LNCAP (cell line): ENCODE results near the gene PUS3.

Experiments used
- TF ChIP-seq, protein P1 (sequence below): fragments of 450-650 bp; IDR thresholded peaks from 2 replicates; pipeline ENCODE4 v1.5.1; 2017; ENCODE audit warnings: mild to moderate bottlenecking

Gene PUS3

DNA sequence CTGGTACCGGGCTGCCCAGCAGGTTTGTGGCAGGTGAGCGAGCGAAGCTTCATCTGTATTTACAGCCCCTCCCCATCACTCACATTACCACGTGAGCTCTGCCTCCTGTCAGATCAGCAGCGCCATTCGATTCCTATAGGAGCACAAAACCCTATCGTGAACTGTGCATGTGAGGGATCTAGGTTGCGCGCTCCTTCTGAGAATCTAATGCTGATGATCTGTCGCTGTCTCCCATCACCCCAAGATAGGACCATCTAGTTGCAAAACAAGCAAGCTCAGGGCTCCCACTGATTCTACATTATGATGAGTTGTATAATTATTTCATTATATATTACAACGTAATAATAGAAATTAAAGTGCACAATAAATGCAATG, 27.1 kb upstream of the PUS3 start:
- TF ChIP-seq, protein P1, sequence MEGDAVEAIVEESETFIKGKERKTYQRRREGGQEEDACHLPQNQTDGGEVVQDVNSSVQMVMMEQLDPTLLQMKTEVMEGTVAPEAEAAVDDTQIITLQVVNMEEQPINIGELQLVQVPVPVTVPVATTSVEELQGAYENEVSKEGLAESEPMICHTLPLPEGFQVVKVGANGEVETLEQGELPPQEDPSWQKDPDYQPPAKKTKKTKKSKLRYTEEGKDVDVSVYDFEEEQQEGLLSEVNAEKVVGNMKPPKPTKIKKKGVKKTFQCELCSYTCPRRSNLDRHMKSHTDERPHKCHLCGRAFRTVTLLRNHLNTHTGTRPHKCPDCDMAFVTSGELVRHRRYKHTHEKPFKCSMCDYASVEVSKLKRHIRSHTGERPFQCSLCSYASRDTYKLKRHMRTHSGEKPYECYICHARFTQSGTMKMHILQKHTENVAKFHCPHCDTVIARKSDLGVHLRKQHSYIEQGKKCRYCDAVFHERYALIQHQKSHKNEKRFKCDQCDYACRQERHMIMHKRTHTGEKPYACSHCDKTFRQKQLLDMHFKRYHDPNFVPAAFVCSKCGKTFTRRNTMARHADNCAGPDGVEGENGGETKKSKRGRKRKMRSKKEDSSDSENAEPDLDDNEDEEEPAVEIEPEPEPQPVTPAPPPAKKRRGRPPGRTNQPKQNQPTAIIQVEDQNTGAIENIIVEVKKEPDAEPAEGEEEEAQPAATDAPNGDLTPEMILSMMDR: no peak

DNA sequence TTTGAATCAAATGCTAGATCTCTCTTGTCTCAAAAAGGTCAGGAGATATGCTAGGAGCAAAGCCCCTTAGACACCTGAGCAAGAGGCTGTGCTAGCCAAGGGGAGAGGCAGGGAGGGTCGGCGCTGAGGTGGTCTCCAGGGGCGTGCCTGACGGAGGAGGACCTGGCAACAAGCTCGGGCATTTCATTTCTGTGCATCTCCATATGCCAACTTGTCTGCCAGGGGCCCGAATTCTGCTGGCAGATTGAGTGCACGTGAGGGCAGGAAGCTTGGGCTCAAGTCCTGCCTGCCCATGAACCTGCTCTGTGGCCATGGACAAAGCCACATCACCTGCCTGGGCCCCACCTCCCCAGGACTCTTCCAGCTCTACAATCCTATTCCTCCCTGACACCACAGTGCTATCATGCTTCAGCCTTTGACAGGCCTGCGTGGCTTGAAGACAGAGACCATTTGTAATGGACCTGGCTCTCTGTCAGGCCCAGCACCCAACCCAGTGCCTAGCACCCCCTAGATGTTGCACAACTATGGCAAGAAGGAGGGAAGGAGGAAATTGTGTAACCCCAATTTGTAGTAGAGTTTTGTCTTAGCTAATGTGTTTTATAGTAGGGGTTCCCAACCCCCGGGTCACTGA, 26.6 kb upstream of the PUS3 start:
- TF ChIP-seq, protein P1: no peak

DNA sequence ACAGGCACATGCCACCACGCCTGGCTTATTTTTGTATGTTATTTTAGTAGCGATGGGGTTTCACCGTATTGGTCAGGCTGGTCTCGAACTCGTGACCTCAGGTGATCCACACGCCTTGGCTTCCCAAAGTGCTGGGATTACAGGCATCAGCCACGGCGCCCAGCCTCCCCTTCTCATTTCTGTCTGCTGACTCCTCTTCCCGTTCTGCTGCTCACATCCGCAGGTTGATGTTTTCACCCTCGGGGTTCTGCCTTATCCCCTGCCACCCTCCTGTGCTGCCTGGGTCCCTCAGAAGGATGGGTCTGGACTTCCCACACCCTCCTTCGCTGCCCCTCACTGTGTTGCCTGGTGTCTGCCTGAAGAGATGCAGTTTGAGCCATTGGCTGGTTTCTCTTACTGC, 23.7 kb upstream of the PUS3 start:
- TF ChIP-seq, protein P1: no peak

DNA sequence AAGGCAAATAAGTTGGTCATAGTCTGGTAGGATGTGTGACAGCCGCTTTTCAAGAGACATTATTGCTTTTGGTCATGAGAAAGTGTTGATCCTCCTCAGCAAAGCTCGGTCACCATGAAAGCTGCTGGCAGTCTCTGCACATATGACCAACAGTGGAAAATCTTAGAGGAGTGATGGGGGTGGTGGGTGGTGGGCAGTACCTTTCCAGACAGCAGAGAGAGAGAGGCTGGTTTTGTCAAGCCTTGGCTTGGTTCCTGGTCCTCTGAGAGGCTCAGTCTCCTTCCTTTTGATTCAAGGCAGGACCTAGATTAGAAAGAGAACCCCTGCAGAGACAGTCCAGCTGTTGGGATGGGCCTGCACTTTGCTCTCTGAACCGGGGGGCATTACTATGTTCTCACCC, 22.8 kb upstream of the PUS3 start:
- TF ChIP-seq, protein P1: no peak

DNA sequence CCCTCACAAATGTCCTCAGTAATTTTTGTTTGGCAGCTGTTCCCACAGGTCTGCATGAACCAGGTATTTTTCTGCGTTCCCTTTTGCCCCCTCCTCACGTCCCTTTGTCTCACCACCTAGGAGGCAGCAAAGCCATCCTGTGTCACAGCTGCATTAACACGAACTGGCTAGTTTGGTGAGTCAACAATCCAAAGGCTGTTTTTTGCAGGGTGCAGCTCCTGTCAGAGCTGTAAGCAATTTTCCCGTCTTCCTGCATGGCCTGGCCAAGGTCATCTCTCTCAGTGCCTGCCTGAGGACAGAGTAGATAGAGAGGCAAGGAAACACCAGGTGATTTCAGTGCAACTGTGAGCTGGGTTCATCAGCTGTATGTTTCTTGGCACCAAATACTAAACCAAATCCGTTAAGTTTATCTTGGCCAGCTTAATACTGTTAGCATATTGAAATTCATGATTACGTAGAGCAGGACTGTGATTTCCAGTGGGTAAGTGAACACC, 22.3 kb upstream of the PUS3 start:
- TF ChIP-seq, protein P1: 0 out of 2 replicates have a peak, but pooled peaks have one; percentile 8

DNA sequence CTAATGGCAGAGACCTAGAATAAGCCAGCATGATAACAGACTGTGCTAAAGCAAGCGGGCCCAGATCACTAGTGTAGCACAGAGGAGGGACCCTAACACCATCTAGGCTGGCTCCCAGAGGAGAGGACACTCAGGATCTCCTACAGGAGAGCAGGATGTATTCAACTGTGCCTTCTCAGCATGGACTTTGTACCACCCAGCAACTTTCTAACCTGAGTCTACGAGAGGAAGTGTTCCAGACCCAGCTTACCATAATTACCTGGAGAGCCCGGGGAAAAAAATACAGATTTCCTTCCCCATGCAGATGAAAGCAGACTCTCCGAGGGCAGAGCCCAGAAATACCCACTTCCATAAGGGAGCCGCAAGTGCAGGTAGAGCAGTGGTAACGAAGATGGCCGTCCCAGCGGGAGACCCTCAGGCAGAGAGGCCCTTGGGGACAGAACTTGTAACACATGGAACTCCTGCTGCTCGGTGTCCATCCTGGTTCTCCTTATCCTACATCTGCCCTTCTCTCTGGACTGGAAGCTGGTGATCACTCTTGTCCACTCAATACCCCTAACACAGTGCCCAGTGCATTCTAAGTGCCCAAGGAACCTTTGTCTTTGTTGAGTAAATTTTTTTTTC, 21.5 kb upstream of the PUS3 start:
- TF ChIP-seq, protein P1: no peak

DNA sequence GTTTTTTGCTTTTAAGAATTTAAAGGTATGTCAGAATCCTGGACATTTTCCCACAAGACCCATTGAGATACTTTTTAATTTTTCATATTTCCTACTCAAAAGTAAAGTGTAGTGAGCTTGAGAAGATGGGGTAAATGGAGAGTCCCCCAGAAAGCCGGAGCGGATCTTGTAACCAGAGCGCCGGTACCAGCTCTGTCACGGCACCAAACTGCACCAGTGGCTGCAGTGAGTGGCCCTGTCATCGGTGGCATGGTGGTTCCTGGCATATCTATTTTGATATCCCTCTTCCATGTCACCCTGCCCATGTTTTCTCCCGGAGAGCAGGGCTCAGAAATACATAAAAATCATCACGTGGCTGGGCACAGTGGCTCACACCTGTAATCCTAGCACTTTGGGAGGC, 20.6 kb upstream of the PUS3 start:
- TF ChIP-seq, protein P1: no peak
